Cardiac muscle cell (in vitro differentiated cells and primary cell): ENCODE results near the gene PDGFC. TPM values are rescaled to one million over a fixed set of nuclear protein-coding genes. Genes with fewer than 3 reads are reported as not detected.

Source experiments
- DNase-seq, 2 donors: peaks; one replicate each; pipeline versions ENCODE4 v3.0.0 to v3.0.0-alpha.2; 2010 to 2017; ENCODE audit warnings: low read depth in 1 of 2, low spot score in 1 of 2
- H3K27ac ChIP-seq: fragments of 200-600 bp; sonication (generic); 2 replicates; pipeline ENCODE4 v1.5.1; 2016
- H3K27me3 ChIP-seq: fragments of 200-600 bp; sonication (generic); 2 replicates; pipeline ENCODE4 v1.6.0; 2016; ENCODE audit warnings: control low read depth
- H3K36me3 ChIP-seq: fragments of 200-600 bp; sonication (generic); 2 replicates; pipeline ENCODE4 v1.5.1; 2016; ENCODE audit warnings: control low read depth
- H3K4me1 ChIP-seq: fragments of 200-600 bp; sonication (generic); 2 replicates; pipeline ENCODE4 v1.8.1; 2017; ENCODE audit warnings: low read depth, mild to moderate bottlenecking, mixed run types
- H3K4me3 ChIP-seq: fragments of 200-600 bp; sonication (generic); 2 replicates; pipeline ENCODE4 v1.5.1; 2016; ENCODE audit warnings: mild to moderate bottlenecking
- H3K9me3 ChIP-seq: fragments of 200-600 bp; sonication (generic); 2 replicates; pipeline ENCODE4 v1.5.1; 2017; ENCODE audit warnings: low read depth, mild to moderate bottlenecking, control low read depth
- polyA plus RNA-seq: library from polyadenylated mRNA; unstranded; fragments of >200 nt; fragmentation: Nextera tagmentation; extraction: Ambion mirVana; gene quantifications from 2 replicates; pipeline ENCODE4 v1.2.1, GENCODE V29; 2016
- total RNA-seq: library from RNA; depleted of rRNA; stranded (reverse); fragments of >200 nt; gene quantifications from 2 replicates; pipeline ENCODE4 v1.2.3, GENCODE V29; 2016
- TF ChIP-seq, protein P1 (sequence below): IDR thresholded peaks from 2 replicates; pipeline ENCODE4 v1.5.1; 2012; ENCODE audit warnings: low read depth, mild to moderate bottlenecking, low read length

The PDGFC gene
- total and polyA plus RNA-seq, 2 experiments from 2014 or later: 6.9 to 18.2 TPM

DNA sequence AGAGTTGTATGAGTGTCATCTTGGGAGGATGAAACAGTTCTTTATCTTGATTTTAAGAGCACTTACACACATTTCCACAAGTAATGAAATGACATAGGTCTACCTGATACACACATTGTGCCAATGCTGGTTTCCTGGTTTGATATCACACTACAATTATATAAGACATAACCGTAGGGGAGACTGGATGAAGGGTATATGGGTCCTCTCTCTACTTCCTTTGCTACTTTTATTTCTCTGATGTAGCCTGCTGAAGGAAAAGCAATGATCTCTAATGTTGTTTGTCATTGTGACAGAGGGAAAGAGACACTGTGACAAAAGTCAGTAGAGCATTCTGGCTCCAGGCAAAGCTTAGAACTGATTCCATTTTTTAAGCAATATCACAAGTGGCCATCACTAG is 238.0 kb downstream of the PDGFC start:
- Histone ChIP-seq H3K36me3 (no peaks in the 10 kb centered on the region), H3K9me3 (no peaks in the 10 kb centered on the region), H3K4me1 (no peaks in the 10 kb centered on the region), H3K4me3 (no peak overlapping the region), H3K27me3 (no peaks in the 10 kb centered on the region), H3K27ac (no peak overlapping the region)
- TF ChIP-seq, protein P1, sequence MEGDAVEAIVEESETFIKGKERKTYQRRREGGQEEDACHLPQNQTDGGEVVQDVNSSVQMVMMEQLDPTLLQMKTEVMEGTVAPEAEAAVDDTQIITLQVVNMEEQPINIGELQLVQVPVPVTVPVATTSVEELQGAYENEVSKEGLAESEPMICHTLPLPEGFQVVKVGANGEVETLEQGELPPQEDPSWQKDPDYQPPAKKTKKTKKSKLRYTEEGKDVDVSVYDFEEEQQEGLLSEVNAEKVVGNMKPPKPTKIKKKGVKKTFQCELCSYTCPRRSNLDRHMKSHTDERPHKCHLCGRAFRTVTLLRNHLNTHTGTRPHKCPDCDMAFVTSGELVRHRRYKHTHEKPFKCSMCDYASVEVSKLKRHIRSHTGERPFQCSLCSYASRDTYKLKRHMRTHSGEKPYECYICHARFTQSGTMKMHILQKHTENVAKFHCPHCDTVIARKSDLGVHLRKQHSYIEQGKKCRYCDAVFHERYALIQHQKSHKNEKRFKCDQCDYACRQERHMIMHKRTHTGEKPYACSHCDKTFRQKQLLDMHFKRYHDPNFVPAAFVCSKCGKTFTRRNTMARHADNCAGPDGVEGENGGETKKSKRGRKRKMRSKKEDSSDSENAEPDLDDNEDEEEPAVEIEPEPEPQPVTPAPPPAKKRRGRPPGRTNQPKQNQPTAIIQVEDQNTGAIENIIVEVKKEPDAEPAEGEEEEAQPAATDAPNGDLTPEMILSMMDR: no peak
- DNase-seq: no peak

GRCh38 chr4:156732634-156733033 is 239.0 kb downstream of the PDGFC start:
- TF ChIP-seq, protein P1: no peak
- Histone ChIP-seq H3K4me1 (no peaks in the 10 kb centered on the region), H3K9me3 (no peaks in the 10 kb centered on the region), H3K27ac (no peak overlapping the region), H3K4me3 (no peak overlapping the region), H3K36me3 (no peaks in the 10 kb centered on the region), H3K27me3 (no peaks in the 10 kb centered on the region)
- DNase-seq: peak in 1 of 2 donors; percentile 9

GRCh38 chr4:156729416-156729815 is 242.2 kb downstream of the PDGFC start:
- Histone ChIP-seq H3K36me3 (no peaks in the 10 kb centered on the region), H3K27me3 (no peaks in the 10 kb centered on the region), H3K9me3 (no peaks in the 10 kb centered on the region), H3K4me3 (no peak overlapping the region), H3K27ac (no peak overlapping the region), H3K4me1 (no peaks in the 10 kb centered on the region)
- DNase-seq: no peak
- TF ChIP-seq, protein P1: no peak

GRCh38 chr4:156725257-156725656 is 246.3 kb downstream of the PDGFC start:
- TF ChIP-seq, protein P1: no peak
- no peaks in the 10 kb centered on the region for H3K9me3 ChIP-seq
- no peaks in the 10 kb centered on the region for H3K36me3 ChIP-seq
- H3K27ac ChIP-seq: no peak overlapping the region
- no peaks in the 10 kb centered on the region for H3K4me1 ChIP-seq
- no peak overlapping the region for H3K4me3 ChIP-seq
- no peaks in the 10 kb centered on the region for H3K27me3 ChIP-seq
- no peak for DNase-seq

DNA sequence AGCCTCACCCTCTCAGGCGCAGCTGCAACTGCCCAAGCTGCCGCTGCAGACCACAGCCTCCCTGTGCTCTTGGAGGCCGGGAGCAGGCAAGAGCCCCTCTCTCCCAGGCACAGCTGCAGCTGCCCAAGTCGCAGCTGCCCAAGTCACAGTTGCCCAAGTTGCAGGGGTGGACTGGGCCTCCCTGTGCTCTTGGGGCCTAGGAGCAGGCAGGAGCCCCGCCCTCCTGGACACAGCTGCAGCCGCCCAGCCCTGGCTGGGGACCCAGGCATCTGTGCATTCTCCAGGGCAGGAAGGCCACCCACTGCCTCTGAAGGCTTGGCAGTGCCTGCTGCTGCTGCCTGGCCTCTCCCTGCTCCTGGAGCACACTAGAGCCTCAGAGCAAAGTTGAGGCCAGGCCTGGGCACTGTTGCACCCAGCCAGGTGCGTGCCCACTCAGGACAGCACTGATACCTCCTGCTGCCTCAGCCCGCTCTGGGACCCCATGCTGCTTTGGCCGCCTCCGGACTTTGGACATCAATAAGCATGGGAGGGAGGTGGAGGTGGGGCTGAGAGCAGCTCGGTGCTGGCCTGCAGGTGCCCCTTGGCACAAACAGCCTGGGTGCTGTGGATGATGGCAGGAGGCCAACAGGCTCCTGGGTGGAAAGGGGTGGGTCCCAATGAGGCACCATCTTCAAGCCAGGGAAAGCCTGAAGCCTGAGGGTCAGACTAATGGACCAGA is 247.5 kb downstream of the PDGFC start:
- H3K4me1 ChIP-seq: no peaks in the 10 kb centered on the region

More for the DNA sequence above, 247.5 kb downstream of the PDGFC start:
- Histone ChIP-seq H3K4me3 (no peak overlapping the region), H3K9me3 (no peaks in the 10 kb centered on the region), H3K27me3 (no peaks in the 10 kb centered on the region), H3K36me3 (no peaks in the 10 kb centered on the region), H3K27ac (no peak overlapping the region)
- TF ChIP-seq, protein P1: no peak
- DNase-seq: no peak
